HepG2 (cell line): Measurements from ENCODE around the gene CXCL17. TPM values are rescaled to one million over a fixed set of nuclear protein-coding genes. Genes with fewer than 3 reads are reported as not detected.

Experiments
- AGO2 ChIP-seq: fragments of 200-400 bp; formaldehyde crosslinking; optimal IDR thresholded peaks from 2 replicates; pipeline ENCODE3; 2017; ENCODE audit warnings: mild to moderate bottlenecking, low read depth, low read length, moderate library complexity
- BORCS8-MEF2B ChIP-seq: sonication (generic); formaldehyde crosslinking; IDR thresholded peaks from 2 replicates; pipeline ENCODE4 v1.8.0; 2022; ENCODE audit warnings: mild to moderate bottlenecking, missing genetic modification reagents
- FOXC1 ChIP-seq: sonication (generic); formaldehyde crosslinking; IDR thresholded peaks from 2 replicates; pipeline ENCODE4 v1.8.0; 2022; ENCODE audit warnings: mild to moderate bottlenecking, missing genetic modification reagents, borderline replicate concordance
- KMT2A ChIP-seq: sonication (generic); formaldehyde crosslinking; IDR thresholded peaks from 2 replicates; pipeline ENCODE4 v1.4.0; 2020; ENCODE audit warnings: missing genetic modification reagents
- PHF20 ChIP-seq: sonication (generic); formaldehyde crosslinking; IDR thresholded peaks from 2 replicates; pipeline ENCODE4 v1.5.0; 2020; ENCODE audit warnings: mild to moderate bottlenecking, missing genetic modification reagents
- PHF8 ChIP-seq: sonication (generic); formaldehyde crosslinking; IDR thresholded peaks from 2 replicates; pipeline ENCODE4 v1.5.0; 2020; ENCODE audit warnings: missing genetic modification reagents
- SMARCC2 ChIP-seq: fragments of 450-650 bp; IDR thresholded peaks from 2 replicates; pipeline ENCODE4 v1.6.1; 2017; ENCODE audit warnings: antibody characterized with exemption, mild to moderate bottlenecking
- SOX13 ChIP-seq, 3 experiments: fragments of 450-650 bp in 1 of 3; sonication (generic) in 1 of 3; formaldehyde crosslinking in 1 of 3; IDR thresholded peaks in 2 of 3; conservative IDR thresholded peaks in 1 of 3; 2 replicates each; pipeline versions ENCODE4 v1.5.0 to v1.6.1; 2016 to 2020; ENCODE audit warnings: antibody characterized with exemption in 1 of 3, mild to moderate bottlenecking in 1 of 3, missing compliant biosample characterization in 1 of 3, missing genetic modification reagents in 1 of 3, moderate library complexity in 1 of 3
- ZNF564 ChIP-seq: sonication (generic); formaldehyde crosslinking; IDR thresholded peaks from 2 replicates; pipeline ENCODE4 v1.8.1; 2023; ENCODE audit warnings: mild to moderate bottlenecking, missing genetic modification reagents
- ZNF607 ChIP-seq: sonication (generic); formaldehyde crosslinking; IDR thresholded peaks from 2 replicates; pipeline ENCODE4 v1.5.1; 2020; ENCODE audit warnings: missing genetic modification reagents, mild to moderate bottlenecking, borderline replicate concordance
- ZNF7 ChIP-seq: IDR thresholded peaks from 2 replicates; pipeline ENCODE4 v1.6.1; 2016; ENCODE audit warnings: missing biosample characterization, missing genetic modification reagents
- ZNF788 ChIP-seq: sonication (generic); formaldehyde crosslinking; IDR thresholded peaks from 2 replicates; pipeline ENCODE4 v1.5.0; 2020; ENCODE audit warnings: mild to moderate bottlenecking, missing genetic modification reagents, borderline replicate concordance
- ZNF879 ChIP-seq: sonication (generic); formaldehyde crosslinking; IDR thresholded peaks from 2 replicates; pipeline ENCODE4 v1.8.1; 2023; ENCODE audit warnings: missing genetic modification reagents
- ZSCAN30 ChIP-seq: sonication (generic); formaldehyde crosslinking; IDR thresholded peaks from 2 replicates; pipeline ENCODE4 v1.5.0; 2020; ENCODE audit warnings: mild to moderate bottlenecking, missing genetic modification reagents
- polyA plus RNA-seq, 8 experiments: library from polyadenylated mRNA; depleted of rRNA in 3 of 8; stranded (reverse) in 7 of 8; unstranded in 1 of 8; fragments of >200 nt; fragmentation: Illumina TruSeq in 4 of 8; extraction: Trizol in 4 of 8; gene quantifications; 2 replicates each; pipeline versions ENCODE4 v1.2.1 to v1.2.3, GENCODE V29; 2011 to 2016; ENCODE audit warnings: low read depth in 4 of 8, missing spikeins in 1 of 8, mixed read lengths in 1 of 8; ENCODE audit not compliant: insufficient read depth in 1 of 8
- total RNA-seq, 5 experiments: library from RNA; depleted of rRNA; stranded (reverse); fragments of >200 nt; fragmentation: Illumina TruSeq; extraction: Trizol; gene quantifications; 2 replicates each; pipeline ENCODE4 v1.2.3, GENCODE V29; 2016; ENCODE audit warnings: low read depth in 1 of 5
- TF ChIP-seq, protein P1 (sequence below), 2 experiments: sonication (generic) in 1 of 2; formaldehyde crosslinking in 1 of 2; IDR thresholded peaks; 2 replicates each; pipeline versions ENCODE4 v1.5.1 to v1.6.1; 2011 to 2020; ENCODE audit warnings: borderline replicate concordance in 1 of 2, low read depth in 1 of 2, low read length in 1 of 2, mild to moderate bottlenecking in 1 of 2, missing genetic modification reagents in 1 of 2, moderate library complexity in 1 of 2
- TF ChIP-seq, protein P2 (sequence below): sonication (generic); formaldehyde crosslinking; IDR thresholded peaks from 2 replicates; pipeline ENCODE4 v1.4.0; 2020; ENCODE audit warnings: low read depth, mild to moderate bottlenecking, missing genetic modification reagents
- TF ChIP-seq, protein P3 (sequence below): sonication (generic); formaldehyde crosslinking; IDR thresholded peaks from 2 replicates; pipeline ENCODE4 v1.5.1; 2020; ENCODE audit warnings: mild to moderate bottlenecking, missing genetic modification reagents
- TF ChIP-seq, protein P4 (sequence below): sonication (generic); formaldehyde crosslinking; conservative IDR thresholded peaks from 2 replicates; pipeline ENCODE4 v1.4.0; 2020; ENCODE audit warnings: missing genetic modification reagents
- TF ChIP-seq, protein P5 (sequence below): sonication (generic); formaldehyde crosslinking; IDR thresholded peaks from 2 replicates; pipeline ENCODE4 v1.4.0; 2020; ENCODE audit warnings: missing genetic modification reagents

The CXCL17 gene
- total and polyA plus RNA-seq, 2 of the 13 experiments (the other 11 are each of a cell fraction or from before 2014, with no cell fraction given): 0.12 TPM; not detected in 1

DNA sequence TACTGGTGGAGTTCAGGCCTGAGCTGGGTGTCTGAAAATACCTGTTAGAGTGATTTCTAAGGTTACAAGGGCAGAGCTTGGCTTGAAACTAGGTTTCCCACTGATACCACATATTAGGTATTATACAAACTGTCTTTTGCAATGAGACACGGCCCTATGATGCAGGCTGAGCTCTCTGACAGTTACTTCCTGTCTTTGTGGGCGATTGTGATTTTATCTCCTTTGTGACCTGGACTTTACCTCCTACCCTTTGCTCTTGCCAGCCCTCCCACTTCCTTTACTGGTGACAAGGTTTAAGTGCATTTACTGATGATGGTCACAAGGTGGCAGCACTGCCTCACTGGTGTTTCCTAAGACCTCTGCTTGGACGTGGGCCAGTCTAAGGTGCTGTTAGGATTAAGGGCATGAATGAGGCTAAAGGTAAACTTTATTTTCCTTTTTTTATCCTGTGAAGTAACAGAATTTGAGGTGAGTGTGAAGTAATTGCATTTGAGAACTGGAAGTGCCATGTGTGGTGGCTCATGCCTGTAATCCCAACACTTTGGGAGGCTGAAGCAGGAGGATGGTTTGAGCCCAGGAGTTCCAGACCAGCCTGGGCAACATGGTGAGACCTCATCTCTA lies 7.7 kb upstream of the CXCL17 start (continued):
- TF ChIP-seq PHF8 (CRISPR knock-in tag) (no peak), ZNF7 (no peak), SOX13 (IDR thresholded peaks at IDR 0.05) (peak; percentile 85), SOX13 (CRISPR knock-in tag; conservative IDR thresholded peaks at IDR 0.05 in 1 of 2, IDR thresholded peaks at IDR 0.05 in 1 of 2) (peak in 1 of 2 experiments; percentile 97; a peak in 2 of 4 replicates), AGO2 (no peak), ZSCAN30 (CRISPR knock-in tag) (no peak), ZNF607 (CRISPR knock-in tag) (no peak), ZNF788 (CRISPR knock-in tag) (peak; percentile 84; the same call in 1 of the 2 replicates), BORCS8-MEF2B (CRISPR knock-in tag) (peak; percentile 82), SMARCC2 (no peak), FOXC1 (peak; percentile 51; the same call in 1 of the 2 replicates), ZNF564 (CRISPR knock-in tag) (no peak), KMT2A (CRISPR knock-in tag) (no peak), ZNF879 (CRISPR knock-in tag) (no peak), PHF20 (CRISPR knock-in tag) (no peak)
- TF ChIP-seq, protein P1, sequence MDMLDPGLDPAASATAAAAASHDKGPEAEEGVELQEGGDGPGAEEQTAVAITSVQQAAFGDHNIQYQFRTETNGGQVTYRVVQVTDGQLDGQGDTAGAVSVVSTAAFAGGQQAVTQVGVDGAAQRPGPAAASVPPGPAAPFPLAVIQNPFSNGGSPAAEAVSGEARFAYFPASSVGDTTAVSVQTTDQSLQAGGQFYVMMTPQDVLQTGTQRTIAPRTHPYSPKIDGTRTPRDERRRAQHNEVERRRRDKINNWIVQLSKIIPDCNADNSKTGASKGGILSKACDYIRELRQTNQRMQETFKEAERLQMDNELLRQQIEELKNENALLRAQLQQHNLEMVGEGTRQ (IDR thresholded peaks at IDR 0.05; ENCODE audit: low read depth, low read length): no peak
- TF ChIP-seq, protein P1 (CRISPR knock-in tag; IDR thresholded peaks at IDR 0.05; ENCODE audit: borderline replicate concordance): no peak
- TF ChIP-seq, protein P2, sequence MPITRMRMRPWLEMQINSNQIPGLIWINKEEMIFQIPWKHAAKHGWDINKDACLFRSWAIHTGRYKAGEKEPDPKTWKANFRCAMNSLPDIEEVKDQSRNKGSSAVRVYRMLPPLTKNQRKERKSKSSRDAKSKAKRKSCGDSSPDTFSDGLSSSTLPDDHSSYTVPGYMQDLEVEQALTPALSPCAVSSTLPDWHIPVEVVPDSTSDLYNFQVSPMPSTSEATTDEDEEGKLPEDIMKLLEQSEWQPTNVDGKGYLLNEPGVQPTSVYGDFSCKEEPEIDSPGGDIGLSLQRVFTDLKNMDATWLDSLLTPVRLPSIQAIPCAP (CRISPR knock-in tag): no peak
- TF ChIP-seq, protein P3, sequence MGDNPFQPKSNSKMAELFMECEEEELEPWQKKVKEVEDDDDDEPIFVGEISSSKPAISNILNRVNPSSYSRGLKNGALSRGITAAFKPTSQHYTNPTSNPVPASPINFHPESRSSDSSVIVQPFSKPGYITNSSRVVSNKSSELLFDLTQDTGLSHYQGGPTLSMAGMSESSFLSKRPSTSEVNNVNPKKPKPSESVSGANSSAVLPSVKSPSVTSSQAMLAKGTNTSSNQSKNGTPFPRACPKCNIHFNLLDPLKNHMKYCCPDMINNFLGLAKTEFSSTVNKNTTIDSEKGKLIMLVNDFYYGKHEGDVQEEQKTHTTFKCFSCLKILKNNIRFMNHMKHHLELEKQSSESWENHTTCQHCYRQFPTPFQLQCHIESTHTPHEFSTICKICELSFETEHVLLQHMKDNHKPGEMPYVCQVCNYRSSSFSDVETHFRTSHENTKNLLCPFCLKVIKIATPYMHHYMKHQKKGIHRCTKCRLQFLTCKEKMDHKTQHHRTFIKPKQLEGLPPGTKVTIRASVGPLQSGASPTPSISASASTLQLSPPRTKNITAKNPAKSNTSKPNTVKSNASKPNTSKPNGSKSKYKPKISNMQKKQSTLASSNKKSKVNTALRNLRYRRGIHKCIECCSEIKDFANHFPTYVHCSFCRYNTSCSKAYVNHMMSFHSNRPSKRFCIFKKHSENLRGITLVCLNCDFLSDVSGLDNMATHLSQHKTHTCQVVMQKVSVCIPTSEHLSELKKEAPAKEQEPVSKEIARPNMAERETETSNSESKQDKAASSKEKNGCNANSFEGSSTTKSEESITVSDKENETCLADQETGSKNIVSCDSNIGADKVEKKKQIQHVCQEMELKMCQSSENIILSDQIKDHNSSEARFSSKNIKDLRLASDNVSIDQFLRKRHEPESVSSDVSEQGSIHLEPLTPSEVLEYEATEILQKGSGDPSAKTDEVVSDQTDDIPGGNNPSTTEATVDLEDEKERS (CRISPR knock-in tag): peak; percentile 75; the same call in 1 of the 2 replicates
- TF ChIP-seq, protein P4, sequence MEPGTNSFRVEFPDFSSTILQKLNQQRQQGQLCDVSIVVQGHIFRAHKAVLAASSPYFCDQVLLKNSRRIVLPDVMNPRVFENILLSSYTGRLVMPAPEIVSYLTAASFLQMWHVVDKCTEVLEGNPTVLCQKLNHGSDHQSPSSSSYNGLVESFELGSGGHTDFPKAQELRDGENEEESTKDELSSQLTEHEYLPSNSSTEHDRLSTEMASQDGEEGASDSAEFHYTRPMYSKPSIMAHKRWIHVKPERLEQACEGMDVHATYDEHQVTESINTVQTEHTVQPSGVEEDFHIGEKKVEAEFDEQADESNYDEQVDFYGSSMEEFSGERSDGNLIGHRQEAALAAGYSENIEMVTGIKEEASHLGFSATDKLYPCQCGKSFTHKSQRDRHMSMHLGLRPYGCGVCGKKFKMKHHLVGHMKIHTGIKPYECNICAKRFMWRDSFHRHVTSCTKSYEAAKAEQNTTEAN (CRISPR knock-in tag): no peak
- TF ChIP-seq, protein P5, sequence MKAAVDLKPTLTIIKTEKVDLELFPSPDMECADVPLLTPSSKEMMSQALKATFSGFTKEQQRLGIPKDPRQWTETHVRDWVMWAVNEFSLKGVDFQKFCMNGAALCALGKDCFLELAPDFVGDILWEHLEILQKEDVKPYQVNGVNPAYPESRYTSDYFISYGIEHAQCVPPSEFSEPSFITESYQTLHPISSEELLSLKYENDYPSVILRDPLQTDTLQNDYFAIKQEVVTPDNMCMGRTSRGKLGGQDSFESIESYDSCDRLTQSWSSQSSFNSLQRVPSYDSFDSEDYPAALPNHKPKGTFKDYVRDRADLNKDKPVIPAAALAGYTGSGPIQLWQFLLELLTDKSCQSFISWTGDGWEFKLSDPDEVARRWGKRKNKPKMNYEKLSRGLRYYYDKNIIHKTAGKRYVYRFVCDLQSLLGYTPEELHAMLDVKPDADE: no peak
